OCI-M2 (cell line): Measurements from ENCODE around the gene BMS1.
"Not testable (repeated sequence)": the region's sequence is repeated elsewhere in the genome, so short reads cannot be mapped to it uniquely, and the experiment has no call there.

ENCODE experiments used
- DNase-seq: peaks from one replicate; lab custom pipeline; 2025; ENCODE audit not compliant: unreplicated experiment; lab: John Stamatoyannopoulos, UW

BMS1 gene

DNA sequence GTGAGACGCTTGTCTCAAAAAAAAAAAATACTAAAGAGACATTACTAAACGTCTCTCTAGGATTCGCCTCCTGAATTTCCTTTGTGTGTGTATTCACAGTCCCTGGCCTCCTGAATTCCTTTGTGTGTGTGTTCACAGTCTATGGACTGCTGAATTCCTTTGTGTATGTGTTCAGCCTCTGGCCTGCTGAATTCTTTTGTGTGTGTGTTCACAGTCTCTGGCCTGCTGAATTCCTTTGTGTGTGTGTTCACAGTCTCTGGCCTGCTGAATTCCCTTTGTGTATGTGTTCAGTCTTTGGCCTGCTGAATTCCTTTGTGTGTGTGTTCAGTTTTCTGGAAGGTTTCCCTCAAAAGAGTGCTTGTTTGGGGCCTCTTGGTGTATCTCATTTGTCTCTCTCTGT, 8.2 kb downstream of the BMS1 start:
- DNase-seq, result no peak

DNA sequence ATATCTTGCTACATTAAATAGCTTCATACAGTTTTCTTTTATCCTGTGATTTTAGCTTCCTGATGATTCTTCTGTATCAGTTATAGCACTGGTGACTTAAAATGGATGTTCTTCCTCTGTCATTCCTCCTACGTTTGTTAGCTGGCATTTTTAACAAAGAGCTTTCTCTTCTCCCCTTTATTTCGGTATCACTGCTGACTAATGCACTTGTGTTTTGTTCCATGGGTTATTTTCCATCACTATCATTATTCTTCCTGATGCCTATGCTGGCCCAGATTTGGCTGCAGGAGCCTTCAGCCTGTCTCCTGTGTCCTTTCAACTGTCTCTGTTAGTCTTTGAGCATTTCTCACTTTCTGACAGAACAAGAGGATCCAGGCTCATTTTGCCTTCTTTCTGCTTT, 13.1 kb downstream of the BMS1 start:
- no peak for DNase-seq

DNA sequence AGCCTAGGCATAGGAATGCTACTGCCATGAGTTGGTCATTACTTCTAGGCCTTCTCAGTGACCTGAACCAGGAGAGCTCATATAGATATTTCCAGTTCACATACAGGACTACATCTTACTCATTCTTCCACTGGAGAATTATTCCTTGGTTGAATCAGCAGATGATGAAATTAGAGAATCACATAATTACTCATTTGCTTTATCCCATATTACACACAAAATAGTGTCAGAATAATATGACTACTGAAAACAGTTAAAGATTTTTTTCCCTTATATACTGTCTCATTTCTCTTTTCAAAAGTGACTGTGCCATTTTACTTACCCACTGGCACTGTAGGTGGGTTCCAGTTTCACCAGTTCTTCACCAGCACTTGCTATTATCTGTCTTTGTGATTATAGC, 18.5 kb downstream of the BMS1 start:
- no peak for DNase-seq

DNA sequence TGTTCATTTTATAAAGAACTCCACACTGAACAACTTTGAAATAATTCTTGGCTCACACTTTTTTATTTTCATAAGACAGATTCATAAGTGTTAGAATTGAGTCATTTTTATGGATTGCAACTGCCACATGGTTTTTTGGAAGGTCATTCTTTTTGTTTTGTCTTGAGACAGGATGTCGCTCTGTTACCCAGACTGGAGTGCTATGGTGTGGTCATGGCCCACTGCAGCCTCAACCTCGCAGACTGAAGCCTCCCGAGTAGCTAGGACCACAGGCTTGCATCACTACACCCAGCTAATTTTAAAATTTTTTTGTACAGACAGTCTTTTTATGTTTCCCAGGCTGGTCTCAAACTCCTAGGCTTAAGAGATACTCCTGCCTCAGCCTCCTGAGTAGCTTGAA, 20.3 kb downstream of the BMS1 start:
- DNase-seq, result no peak

DNA sequence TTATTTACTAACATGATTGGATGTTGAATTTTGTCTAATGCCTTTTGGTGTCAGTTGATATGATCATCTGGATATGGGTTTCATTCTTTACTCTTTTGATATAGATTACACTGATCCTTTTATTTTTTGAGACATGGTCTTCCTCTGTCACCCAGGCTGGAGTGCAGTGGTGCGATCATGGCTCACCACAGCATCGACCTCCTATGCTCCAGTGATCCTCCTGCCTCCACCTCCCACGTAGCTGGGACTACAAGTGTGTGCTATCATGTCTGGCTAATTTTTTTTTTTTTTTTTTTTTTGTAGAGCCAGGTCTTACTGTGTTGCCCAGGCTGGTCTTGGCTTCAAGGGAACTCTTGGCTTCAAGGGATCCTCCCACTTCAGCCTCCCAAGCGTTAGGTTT, 27.1 kb downstream of the BMS1 start:
- DNase-seq, result no peak

DNA sequence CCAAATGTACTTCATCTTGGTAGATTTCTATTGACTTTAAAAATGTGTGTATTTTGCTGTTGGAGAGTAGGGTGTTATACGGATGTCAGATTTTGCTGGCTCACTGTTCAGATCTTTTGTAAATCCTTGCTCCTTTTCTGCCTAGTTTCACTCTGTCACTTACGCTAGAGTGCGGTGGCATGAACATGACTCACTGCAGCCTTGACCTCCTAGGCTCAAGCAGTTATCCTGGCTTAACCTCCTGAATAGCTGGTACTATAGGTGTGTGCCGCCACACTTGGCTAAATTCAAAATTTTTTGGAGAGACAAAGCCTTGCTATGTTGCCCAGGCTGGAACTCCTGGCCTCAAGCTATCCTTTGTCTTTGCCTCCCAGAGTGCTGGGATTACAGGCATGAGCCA, 29.4 kb downstream of the BMS1 start:
- DNase-seq, result no peak

DNA sequence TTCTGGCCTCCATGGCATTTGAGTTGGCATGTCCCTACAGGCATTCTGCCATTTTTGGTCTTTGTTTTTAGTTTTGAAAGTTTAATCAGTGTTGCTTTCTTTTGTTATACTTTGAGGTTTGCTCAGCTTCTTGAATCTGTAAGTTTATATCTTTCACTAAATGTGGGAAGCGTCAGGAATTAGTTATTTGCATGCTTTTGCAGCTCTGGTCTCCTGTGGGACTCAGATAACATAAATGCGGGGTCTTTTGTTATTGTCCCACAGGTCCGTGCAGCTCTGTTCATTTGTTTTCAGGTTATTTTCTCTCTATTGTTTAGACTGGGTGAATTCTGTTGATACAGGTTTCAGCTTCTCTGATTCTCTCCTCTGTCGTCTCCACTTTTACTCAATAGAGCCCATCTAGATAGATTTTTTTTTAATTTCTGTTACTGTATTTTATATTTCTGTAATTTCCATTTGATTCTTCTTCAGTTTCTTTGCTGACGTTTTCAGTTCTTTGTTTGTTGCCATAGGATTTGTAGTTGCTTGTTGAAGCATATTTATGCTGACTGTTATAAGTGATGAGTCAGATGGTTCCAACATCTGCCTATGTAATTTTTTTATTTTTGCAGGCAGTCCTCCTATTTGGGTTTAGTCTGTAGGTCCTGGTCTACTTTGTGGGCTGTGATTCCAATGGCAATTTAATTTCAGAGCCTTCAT, 31.5 kb downstream of the BMS1 start:
- DNase-seq, result not testable (repeated sequence)

DNA sequence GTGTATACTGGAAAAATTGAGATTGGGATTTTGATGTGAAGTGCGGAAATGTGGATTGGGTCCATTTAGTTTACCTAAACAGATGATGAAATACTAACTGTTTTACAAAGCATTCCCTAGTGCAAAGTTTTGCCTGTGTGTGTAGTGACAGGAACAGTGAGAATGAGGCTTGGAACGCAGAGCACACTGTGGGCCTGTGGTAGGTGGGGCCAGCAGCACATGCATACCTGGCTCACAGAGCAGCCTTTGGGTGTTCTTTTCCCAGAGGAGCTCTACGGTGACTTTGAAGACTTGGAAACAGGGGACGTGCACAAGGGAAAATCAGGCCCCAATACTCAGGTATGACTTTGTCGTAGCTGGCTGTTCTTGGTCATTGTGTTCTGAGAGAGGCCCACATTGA, 33.7 kb downstream of the BMS1 start:
- not testable (repeated sequence) for DNase-seq

DNA sequence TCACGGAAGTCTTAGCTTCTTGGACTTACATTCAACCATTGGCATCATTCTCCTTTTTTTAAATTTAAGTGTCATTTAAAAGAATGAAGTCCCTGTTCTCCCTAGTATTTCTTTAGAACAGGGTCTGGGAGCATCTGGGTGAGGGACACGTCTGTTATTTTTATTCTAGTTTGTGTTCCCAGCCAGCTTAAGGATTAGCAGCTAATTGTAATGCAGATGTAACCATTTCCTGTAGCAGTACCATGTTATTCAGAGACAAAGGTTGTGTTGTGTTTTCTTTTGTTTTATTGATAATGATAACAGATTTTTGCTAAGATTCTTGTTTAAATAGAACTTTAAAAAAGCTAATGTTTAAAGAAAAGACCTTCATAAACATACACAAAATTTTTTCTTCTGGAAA, 34.3 kb downstream of the BMS1 start:
- DNase-seq, result no peak

DNA sequence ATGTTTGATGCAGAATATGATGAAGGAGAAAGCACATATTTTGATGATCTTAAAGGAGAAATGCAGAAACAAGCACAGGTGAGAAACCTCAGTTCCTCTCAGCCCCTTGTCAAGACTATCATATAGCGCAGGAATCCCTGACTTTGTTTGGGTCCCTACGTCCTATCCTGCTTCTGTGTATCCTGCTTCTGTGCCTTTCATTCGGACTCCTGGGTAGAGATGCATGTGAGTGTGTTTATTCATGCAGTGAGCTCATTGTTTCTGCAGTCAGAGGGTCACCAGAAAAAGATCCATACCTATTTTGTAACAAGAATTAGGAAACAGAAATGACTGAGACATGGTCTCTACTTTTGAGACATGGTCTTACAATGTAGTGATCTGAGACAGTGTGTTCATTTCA, 34.8 kb downstream of the BMS1 start:
- not testable (repeated sequence) for DNase-seq

DNA sequence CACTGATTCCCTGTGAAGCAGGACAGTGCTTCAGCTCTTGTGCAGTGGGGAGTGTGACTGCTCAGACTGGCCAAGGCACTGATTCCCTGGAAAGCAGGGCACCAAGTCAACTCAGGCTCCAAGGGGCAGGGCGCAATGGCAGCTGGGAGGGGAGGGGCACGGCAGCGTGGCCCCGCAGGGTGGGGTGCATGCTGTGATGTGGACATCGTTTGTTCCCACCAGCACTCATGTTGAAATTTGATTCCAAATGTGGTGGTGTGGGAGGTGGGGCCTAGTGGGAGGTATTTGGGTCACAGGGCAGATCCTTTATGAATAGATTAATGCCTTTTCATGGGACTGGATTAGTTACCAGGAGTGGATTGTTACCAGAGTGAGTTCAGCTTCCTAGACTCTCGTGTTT, 44.2 kb downstream of the BMS1 start:
- not testable (repeated sequence) for DNase-seq

DNA sequence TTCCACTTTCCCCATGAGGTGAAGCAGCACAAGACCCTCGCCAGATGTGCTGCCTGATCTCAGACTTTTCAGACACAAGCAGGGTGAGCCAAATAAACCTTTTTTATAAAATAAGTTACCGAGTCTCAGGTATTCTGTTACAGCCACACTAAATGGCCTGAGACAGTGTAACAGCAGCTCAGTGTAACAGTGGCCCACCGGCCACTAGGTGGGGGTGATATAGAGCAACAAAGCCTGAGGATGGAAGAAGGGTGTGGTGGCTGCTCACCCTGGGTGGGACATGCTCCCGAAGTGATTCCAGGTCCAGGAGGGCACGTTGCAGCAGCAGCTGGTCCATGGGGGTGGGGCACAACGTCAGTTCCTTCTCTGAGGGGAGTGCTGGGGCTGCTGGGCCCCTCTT, 44.6 kb downstream of the BMS1 start:
- no peak for DNase-seq

DNA sequence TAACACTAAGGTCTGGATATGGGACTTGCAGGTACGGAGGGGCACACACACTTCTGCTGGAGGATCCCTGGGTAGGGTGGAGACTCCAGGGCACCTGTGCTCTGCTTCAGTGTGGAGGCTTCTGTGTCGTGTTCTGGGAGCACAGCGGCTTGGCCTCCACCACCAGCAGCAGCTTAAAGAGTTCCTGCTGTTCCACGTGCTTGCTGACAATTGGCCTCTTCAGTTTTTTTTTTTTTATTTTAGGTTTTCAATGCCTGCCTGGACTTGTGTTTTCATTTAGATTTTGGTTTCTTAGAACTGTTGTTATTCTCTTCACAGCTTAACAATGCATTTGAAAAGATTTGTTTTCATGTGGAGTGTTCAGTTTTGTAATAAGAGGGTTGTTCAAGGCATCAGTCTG, 45.8 kb downstream of the BMS1 start:
- DNase-seq, result not testable (repeated sequence)

DNA sequence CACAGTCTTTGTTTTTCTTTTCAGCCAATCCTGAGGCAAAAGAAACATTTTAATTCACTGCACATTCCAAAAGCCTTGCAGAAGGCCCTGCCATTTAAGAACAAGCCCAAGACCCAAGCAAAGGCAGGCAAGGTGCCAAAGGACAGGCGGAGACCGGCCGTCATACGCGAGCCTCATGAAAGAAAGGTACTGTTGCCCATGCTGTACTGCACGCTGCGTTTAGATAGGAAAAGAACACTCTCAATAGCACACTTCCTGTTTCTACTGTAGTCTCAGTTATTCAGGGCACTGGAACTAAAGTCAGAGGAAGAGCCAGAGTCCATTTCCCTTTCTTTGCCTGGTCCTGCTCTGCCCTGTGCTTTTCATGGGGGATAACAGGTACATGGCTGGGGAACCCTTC, 47.6 kb downstream of the BMS1 start:
- no peak for DNase-seq

DNA sequence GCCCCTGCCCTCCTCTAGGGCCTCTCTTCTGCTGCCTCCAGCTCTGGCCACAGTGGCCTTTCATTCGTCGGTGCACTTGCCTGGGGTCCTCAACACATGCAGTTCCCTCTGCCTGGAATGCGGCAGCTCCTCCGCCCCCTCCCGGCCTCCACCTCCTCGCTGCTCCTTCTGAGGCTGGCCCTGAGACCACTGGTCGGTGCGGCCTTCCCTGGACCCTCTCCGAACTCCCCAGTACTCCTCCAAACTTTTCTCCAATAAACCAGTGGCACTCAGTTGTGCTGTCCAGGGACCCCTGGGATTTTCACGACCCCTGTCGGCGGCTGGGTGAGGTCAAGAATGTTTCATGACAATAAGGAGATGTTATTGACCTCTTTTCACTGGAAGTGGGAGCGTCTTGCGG, 53.5 kb downstream of the BMS1 start:
- no peak for DNase-seq

DNA sequence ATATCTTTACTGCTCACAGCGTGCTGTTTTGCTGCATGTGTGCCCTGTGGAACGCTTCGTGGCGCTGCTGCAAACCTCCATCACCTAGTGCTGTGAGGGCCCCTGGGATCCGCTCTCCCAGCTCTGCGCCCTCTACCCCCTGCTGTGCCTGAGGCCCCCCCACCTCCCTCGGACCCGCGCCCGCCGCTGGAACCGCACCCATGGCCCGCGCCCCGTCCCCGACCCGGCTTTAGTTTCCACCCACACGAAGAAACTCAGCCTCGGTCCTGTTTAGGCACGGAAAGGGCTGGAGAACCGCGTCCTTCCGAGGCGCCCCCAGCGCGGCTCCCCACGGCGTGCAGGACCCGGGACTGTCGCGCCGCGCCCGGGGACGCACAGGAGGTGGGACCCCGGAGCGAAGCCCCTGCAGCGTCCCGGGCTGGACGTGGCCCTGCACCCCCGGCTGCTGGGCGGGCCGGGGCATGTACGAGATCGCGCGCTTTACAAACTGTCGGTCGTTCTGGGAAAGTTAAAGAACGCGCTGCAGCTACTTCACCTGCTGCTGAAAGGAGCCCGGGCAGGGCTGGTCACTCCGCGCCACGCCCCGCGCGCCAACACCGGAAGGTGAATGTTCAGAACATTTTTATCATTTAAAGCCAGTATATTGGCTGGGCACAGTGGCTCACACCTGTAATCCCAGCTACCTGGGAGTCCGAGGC, 54.3 kb downstream of the BMS1 start:
- no peak for DNase-seq

DNA sequence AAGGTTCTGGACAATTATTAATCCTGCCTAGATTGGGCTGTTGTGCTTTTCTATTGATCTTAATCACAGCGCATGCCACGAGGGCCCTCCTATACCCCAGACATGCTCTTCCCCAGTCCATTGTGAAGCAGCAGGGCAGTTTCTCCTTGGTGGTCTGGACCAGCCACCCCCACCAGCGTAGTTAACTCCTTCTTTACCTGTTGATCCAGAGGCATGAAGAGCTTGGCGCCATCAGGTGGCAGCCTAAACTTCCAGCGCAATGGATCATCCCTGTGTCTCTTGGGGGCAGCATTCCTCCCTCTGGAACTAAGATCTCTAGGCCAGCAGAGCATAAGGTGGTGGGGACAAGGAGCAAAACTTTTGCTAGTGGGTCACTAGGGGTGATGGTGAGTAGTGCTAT, 62.2 kb downstream of the BMS1 start:
- DNase-seq, result not testable (repeated sequence)

DNA sequence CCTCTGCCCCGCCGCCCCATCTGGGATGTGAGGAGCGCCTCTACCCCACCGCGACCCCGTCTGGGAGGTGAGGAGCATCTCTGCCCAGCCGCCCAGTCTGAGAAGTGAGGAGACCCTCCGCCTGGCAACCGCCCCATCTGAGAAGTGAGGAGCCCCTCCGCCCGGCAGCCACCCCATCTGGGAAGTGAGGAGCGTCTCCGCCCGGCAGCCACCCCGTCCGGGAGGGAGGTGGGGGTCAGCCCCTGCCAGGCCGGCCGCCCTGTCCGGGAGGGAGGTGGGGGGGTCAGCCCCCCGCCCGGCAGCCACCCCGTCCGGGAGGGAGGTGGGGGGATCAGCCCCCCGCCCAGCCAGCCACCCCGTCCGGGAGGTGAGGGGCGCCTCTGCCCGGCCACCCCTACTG, 64.7 kb downstream of the BMS1 start:
- not testable (repeated sequence) for DNase-seq

DNA sequence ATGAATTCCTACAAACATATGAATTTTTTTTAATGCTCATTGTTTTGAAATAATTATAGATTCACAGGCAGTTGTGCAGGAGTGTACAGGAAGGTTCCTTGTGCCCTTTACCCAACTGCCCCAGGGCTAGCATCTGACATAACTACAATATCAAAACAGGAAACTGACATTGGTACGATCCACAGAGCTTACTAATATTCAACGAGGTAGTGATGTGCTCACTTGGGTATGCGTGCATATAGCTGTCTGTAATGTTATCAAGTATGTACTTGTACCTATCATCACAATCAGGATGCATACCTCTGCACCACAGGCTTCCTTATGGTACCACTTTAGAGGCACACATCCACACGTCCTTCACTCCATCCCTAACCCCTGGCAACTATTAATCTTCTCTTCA, 68.3 kb downstream of the BMS1 start:
- no peak for DNase-seq

DNA sequence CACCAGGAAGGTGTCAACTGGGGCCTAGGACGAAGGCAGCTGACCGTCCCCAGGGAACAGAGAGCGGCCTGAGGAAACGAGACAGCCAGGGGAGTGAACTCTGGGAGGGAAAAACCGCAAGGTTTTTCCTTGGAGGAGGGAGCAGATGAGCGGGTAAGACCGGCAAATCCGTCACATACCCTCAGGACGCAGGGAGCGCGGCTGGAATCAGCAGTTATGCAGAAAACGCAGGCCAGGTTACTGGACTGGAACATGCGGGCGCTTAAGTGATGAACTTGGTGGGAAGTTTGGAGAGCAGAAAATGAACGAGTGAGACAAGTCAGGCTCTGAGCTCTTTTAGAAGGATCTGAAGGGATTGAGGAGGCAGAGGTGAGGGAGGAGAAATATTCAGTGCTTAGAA, 76.7 kb downstream of the BMS1 start:
- DNase-seq, result no peak

DNA sequence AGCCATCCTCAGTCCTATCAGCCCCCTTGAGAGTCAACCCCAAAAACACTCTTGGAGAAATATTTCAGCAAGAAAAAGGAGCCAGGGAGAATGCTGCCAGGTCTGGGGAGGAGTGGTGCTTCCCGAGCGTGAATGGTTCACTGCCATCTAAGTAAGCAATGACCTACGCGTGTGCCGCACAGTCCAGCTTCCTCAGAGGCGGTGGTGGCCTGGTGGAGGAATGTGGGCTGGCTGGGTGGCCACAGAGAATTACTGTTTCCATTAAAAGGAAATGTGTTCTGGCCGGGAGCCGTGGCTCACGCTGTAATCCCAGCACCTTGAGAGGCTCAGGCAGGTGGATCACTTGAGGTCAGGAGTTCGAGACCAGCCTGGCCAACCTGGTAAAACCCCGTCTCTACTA, 77.4 kb downstream of the BMS1 start:
- DNase-seq, result not testable (repeated sequence)

DNA sequence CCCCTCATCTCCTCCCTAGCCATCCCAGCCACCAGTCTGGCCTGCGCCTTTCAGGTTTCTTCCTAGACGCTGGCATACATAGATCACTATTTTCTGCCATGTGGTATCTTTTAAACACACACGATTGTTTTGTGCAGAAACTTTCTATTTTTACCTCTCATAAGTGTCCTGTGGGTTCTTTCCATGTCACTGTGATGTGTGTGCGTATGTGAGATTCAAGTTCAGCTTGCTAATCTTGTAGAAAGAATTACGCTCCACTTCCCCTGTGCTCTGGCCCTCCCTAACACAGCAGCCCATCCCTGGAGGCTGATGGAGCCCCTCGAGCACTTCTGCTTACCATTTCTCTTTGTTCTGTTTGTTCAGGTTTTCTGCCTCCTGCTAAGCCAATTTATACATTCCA, 80.2 kb downstream of the BMS1 start:
- DNase-seq, result not testable (repeated sequence)

DNA sequence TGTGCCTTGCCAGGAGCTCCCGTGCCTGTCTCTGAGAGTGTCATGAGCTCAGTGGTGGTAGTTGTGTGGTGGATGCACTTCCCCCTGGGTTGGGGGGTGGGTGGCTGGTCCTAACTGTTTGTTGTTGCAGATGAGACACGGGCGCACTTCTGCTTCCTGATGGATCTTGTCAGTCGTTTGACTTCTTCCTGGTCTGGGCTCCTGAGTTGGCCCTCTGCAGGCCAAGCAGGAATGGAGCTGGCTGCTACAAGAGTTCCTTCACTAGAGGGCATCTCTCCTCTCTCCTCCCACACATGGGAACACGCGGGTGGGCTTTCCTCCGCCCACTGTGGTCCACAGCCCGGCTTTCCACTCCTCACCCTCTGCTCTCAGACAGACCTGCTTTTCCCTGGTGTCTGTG, 82.0 kb downstream of the BMS1 start:
- DNase-seq, result no peak
